Transverse colon (tissue), 4 donors: ENCODE data around the gene WDR48. TPM values are rescaled to one million over a fixed set of nuclear protein-coding genes. Genes with fewer than 3 reads are reported as not detected.
A peak's percentile ranks its signal among the peaks of the same experiment; 100 is the strongest.

ENCODE experiments used
- DNase-seq: peaks from one replicate; pipeline ENCODE4 v3.0.0-alpha.2; 2019
- H3K27ac ChIP-seq, 4 donors: fragments of 200-600 bp; sonication (generic); 2 replicates each; pipeline ENCODE4 v1.5.1; 2016 to 2018; ENCODE audit warnings: inconsistent platforms in 4 of 4
- H3K27me3 ChIP-seq: fragments of 200-600 bp; sonication (generic); 2 replicates; pipeline ENCODE4 v1.5.1; 2017; ENCODE audit warnings: inconsistent platforms
- H3K36me3 ChIP-seq, 4 donors: fragments of 200-600 bp; sonication (generic); 2 replicates each; pipeline ENCODE4 v1.5.1; 2017 to 2019; ENCODE audit warnings: inconsistent platforms in 4 of 4
- H3K4me1 ChIP-seq, 4 donors: fragments of 200-600 bp; sonication (generic); 2 replicates each; pipeline ENCODE4 v1.5.1; 2017 to 2020; ENCODE audit warnings: inconsistent platforms in 4 of 4
- H3K4me3 ChIP-seq, 4 donors: fragments of 200-600 bp; sonication (generic); 1 replicate in 1 of 4; 2 replicates in 3 of 4; pipeline versions ENCODE4 v1.5.1 to v1.6.1; 2017 to 2019; ENCODE audit warnings: inconsistent platforms in 4 of 4
- H3K9me3 ChIP-seq, 2 donors: fragments of 200-600 bp; sonication (generic); 2 replicates each; pipeline ENCODE4 v1.5.1; 2017 to 2019; ENCODE audit warnings: inconsistent platforms in 2 of 2
- CTCF ChIP-seq, 5 experiments: fragments of 200-600 bp in 3 of 5; fragments of 450-650 bp in 2 of 5; sonication (generic) in 3 of 5; IDR thresholded peaks; 1 replicate in 2 of 5; 2 replicates in 3 of 5; pipeline ENCODE4 v1.5.1; 2016 to 2017; ENCODE audit warnings: antibody characterized with exemption in 5 of 5, inconsistent platforms in 3 of 5, mild to moderate bottlenecking in 2 of 5, moderate library complexity in 1 of 5
- EP300 ChIP-seq: sonication (generic); formaldehyde crosslinking; IDR thresholded peaks from one replicate; pipeline ENCODE4 v1.6.1; 2017; ENCODE audit warnings: antibody characterized with exemption, low read depth
- POLR2A ChIP-seq: fragments of 450-650 bp; IDR thresholded peaks from one replicate; pipeline ENCODE4 v1.6.1; 2016; ENCODE audit warnings: antibody characterized with exemption, mild to moderate bottlenecking, moderate library complexity
- POLR2AphosphoS5 ChIP-seq, 3 donors: sonication (generic); formaldehyde crosslinking; IDR thresholded peaks; one replicate each; pipeline ENCODE4 v1.6.1; 2016; ENCODE audit warnings: antibody characterized with exemption in 3 of 3
- WGBS, 2 donors: methylation state at CpG; one replicate each; pipeline ENCODE4 v1.1.5; 2018; ENCODE audit warnings: low coverage in 1 of 2; 5-methylcytosine and 5-hydroxymethylcytosine counted together
- in situ Hi-C, 4 donors: fragments of 200-750 bp; cut with MboI; loops; one replicate each; pipeline versions ENCODE4 v1.15.0 to v1.15.1; 2017; ENCODE audit warnings: low sequenced_read_pairs in 3 of 4, low pct_ligation_motif_present in 1 of 4, low pct_unique_long_range_greater_than_20kb in 1 of 4
- intact Hi-C: fragments of 100-400 bp; cut with DNase I; formaldehyde crosslinking; loops from one replicate; pipeline ENCODE4 v1.15.1; 2023; ENCODE audit warnings: low total_unique reads
- total RNA-seq, 4 donors: library from RNA; depleted of rRNA; stranded (reverse); fragments of >200 nt; gene quantifications; one replicate each; pipeline ENCODE4 v1.1.0, GENCODE V29; 2016

The WDR48 gene
- total RNA-seq, 4 donors from 2014 or later, result 31.0 to 47.6 (median 36.2) TPM

GRCh38 chr3:39137435-39137936, 85.7 kb downstream of the WDR48 start:
- Histone ChIP-seq H3K9me3 (no peaks in the 10 kb centered on the region), H3K36me3 (peaks cover 0 to 2% (median 0%) of the 10 kb centered on the region in 4 donors), H3K27ac (no peak overlapping the region), H3K27me3 (no peaks in the 10 kb centered on the region), H3K4me3 (no peak overlapping the region), H3K4me1 (peaks cover 25 to 39% (median 32%) of the 10 kb centered on the region in 4 donors)
- intact Hi-C loops, result no loop called here
- DNase-seq, result no peak
- no peak for TF ChIP-seq POLR2A
- TF ChIP-seq CTCF (IDR thresholded peaks at IDR 0.05), result no peak
- no peak for TF ChIP-seq POLR2AphosphoS5 (IDR thresholded peaks at IDR 0.05)
- 97% methylated on average over 18 of the region's 18 CpGs; no CpG with 5 or more reads in 1 of the 2 donors for WGBS, 2 donors
- in situ Hi-C loops, result no loop called here

- intact Hi-C loops, result no loop called here
Measured at GRCh38 chr3:39137991-39138803, 86.4 kb downstream of the WDR48 start.

GRCh38 chr3:39138804-39139415, 87.1 kb downstream of the WDR48 start:
- intact Hi-C loops, result no loop called here
- Histone ChIP-seq H3K27me3 (no peaks in the 10 kb centered on the region), H3K27ac (peak overlapping the region in 2 of 4 donors; percentile 84 to 92), H3K36me3 (peaks cover 0 to 16% (median 7%) of the 10 kb centered on the region in 4 donors), H3K9me3 (no peaks in the 10 kb centered on the region), H3K4me3 (no peak overlapping the region), H3K4me1 (peaks cover 29 to 51% (median 43%) of the 10 kb centered on the region in 4 donors)
- TF ChIP-seq POLR2AphosphoS5 (IDR thresholded peaks at IDR 0.05) (no peak), POLR2A (no peak), CTCF (IDR thresholded peaks at IDR 0.05) (no peak), EP300 (no peak)
- in situ Hi-C loops, result no loop called here
- peak; percentile 42 for DNase-seq
- 80 to 83% methylated on average over 3 to 7 of the region's 7 CpGs for WGBS, 2 donors

More at GRCh38 chr3:39137991-39138803, 86.4 kb downstream of the WDR48 start:
- WGBS, 2 donors, result 90% methylated on average over 10 of the region's 10 CpGs; no CpG with 5 or more reads in 1 of the 2 donors
- no peaks in the 10 kb centered on the region for H3K27me3 ChIP-seq
- TF ChIP-seq CTCF (IDR thresholded peaks at IDR 0.05), result no peak
- TF ChIP-seq EP300, result no peak
- peak in 1 of 3 donors; percentile 35 for TF ChIP-seq POLR2AphosphoS5 (IDR thresholded peaks at IDR 0.05)
- no peak for TF ChIP-seq POLR2A
- in situ Hi-C loops, result no loop called here
- DNase-seq, result no peak
- no peaks in the 10 kb centered on the region for H3K9me3 ChIP-seq
- no peak overlapping the region for H3K4me3 ChIP-seq
- peaks cover 0 to 9% (median 3%) of the 10 kb centered on the region in 4 donors for H3K36me3 ChIP-seq
- H3K27ac ChIP-seq, result no peak overlapping the region
- peaks cover 29 to 46% (median 39%) of the 10 kb centered on the region in 4 donors for H3K4me1 ChIP-seq

- Histone ChIP-seq H3K9me3 (no peaks in the 10 kb centered on the region), H3K27ac (peak overlapping the region; percentile 81 to 92 (median 84)), H3K4me3 (no peak overlapping the region), H3K27me3 (no peaks in the 10 kb centered on the region), H3K36me3 (peaks cover 0 to 22% (median 10%) of the 10 kb centered on the region in 4 donors), H3K4me1 (peaks cover 29 to 51% (median 43%) of the 10 kb centered on the region in 4 donors)
- in situ Hi-C loops (no loop called here), intact Hi-C loops (no loop called here)
- TF ChIP-seq POLR2AphosphoS5 (IDR thresholded peaks at IDR 0.05) (no peak), EP300 (no peak), CTCF (IDR thresholded peaks at IDR 0.05) (no peak), POLR2A (no peak)
- no peak for DNase-seq
- 73 to 100% methylated on average over 1 to 2 of the region's 2 CpGs for WGBS, 2 donors
Measured at GRCh38 chr3:39139442-39139841, 87.6 kb downstream of the WDR48 start.
